ENCODE measurements around the gene RPL26.
"Not testable (repeated sequence)": the region's sequence is repeated elsewhere in the genome, so short reads cannot be mapped to it uniquely, and the experiment has no call there.

RPL26 gene

GRCh38 chr17:8382880-8383142 is 182 bp downstream of the RPL26 start:
- Histone ChIP-seq H3K4me1 (ENCODE audit: insufficient read depth, poor library complexity, severe bottlenecking) (peaks cover 23% of the 10 kb centered on the region), H3K36me3 (ENCODE audit: low read depth) (peaks cover 48% of the 10 kb centered on the region), H3K27ac (ENCODE audit: poor library complexity, severe bottlenecking) (peak overlapping the region; percentile 89), H3K9me3 (ENCODE audit: severe bottlenecking) (no peaks in the 10 kb centered on the region), H3K27me3 (ENCODE audit: insufficient read depth, poor library complexity, severe bottlenecking) (no peaks in the 10 kb centered on the region), H3K4me3 (ENCODE audit: severe bottlenecking) (peak overlapping the region; percentile 58)
- ATAC-seq (ENCODE audit: low read depth) (no peak), DNase-seq (ENCODE audit: low spot score) (no peak)
- no peak for TF ChIP-seq CTCF (IDR thresholded peaks at IDR 0.05; ENCODE audit: poor library complexity, severe bottlenecking)

- Histone ChIP-seq H3K4me3 (ENCODE audit: severe bottlenecking) (peak overlapping the region; percentile 58), H3K27ac (ENCODE audit: poor library complexity, severe bottlenecking) (peak overlapping the region; percentile 89), H3K9me3 (ENCODE audit: severe bottlenecking) (no peaks in the 10 kb centered on the region), H3K27me3 (ENCODE audit: insufficient read depth, poor library complexity, severe bottlenecking) (no peaks in the 10 kb centered on the region), H3K36me3 (ENCODE audit: low read depth) (peaks cover 54% of the 10 kb centered on the region), H3K4me1 (ENCODE audit: insufficient read depth, poor library complexity, severe bottlenecking) (peaks cover 23% of the 10 kb centered on the region)
- TF ChIP-seq CTCF (IDR thresholded peaks at IDR 0.05; ENCODE audit: poor library complexity, severe bottlenecking): no peak
- DNase-seq (ENCODE audit: low spot score): no peak
- no peak for ATAC-seq (ENCODE audit: low read depth)
Observed at GRCh38 chr17:8382052-8382879, 727 bp downstream of the RPL26 start.

DNA sequence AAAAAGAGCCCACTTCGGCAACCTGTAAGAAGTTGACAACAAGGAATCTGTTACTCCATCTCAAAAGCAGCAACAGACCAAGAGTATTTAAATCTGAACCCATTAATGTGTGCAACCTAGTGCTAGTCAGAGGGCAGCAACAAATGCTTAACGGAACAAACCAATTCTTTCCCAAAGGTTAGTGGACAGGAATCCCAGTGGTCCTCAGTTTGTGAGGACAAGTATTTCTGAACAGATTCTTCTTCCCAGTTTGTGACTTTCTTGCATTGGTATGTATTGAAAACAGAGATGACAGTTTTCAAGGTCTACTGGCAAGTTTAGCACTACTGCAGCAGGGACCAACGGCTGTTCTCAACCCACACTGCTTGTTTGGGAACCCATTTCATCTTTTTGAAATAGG is 2.9 kb downstream of the RPL26 start:
- Histone ChIP-seq H3K4me3 (ENCODE audit: severe bottlenecking) (no peak overlapping the region), H3K4me1 (ENCODE audit: insufficient read depth, poor library complexity, severe bottlenecking) (peaks cover 18% of the 10 kb centered on the region), H3K27ac (ENCODE audit: poor library complexity, severe bottlenecking) (peak overlapping the region; percentile 89), H3K27me3 (ENCODE audit: insufficient read depth, poor library complexity, severe bottlenecking) (no peaks in the 10 kb centered on the region), H3K9me3 (ENCODE audit: severe bottlenecking) (no peaks in the 10 kb centered on the region), H3K36me3 (ENCODE audit: low read depth) (peaks cover 59% of the 10 kb centered on the region)
- DNase-seq (ENCODE audit: low spot score) (no peak), ATAC-seq (ENCODE audit: low read depth) (no peak)
- TF ChIP-seq CTCF (IDR thresholded peaks at IDR 0.05; ENCODE audit: poor library complexity, severe bottlenecking): no peak

DNA sequence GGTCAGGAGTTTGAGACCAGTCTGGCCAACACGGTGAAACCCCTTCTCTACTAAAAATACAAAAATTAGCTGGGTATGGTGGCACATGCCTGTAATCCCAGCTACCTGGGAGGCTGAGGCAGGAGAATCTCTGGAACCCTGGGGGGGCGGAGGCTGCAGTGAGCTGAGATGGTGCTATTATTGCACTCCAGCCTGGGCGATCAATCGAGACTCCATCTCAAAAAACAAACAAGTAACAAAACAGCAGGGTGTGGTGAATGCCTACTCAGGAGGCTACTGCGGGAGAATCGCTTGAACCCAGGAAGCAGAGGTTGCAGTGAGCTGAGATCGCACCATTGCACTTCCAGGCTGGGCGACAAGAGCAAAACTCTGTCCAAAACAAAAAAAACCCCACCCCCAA is 4.9 kb downstream of the RPL26 start:
- peak overlapping the region; percentile 89 for H3K27ac ChIP-seq (ENCODE audit: poor library complexity, severe bottlenecking)
- H3K4me1 ChIP-seq (ENCODE audit: insufficient read depth, poor library complexity, severe bottlenecking): not testable (repeated sequence)

DNA sequence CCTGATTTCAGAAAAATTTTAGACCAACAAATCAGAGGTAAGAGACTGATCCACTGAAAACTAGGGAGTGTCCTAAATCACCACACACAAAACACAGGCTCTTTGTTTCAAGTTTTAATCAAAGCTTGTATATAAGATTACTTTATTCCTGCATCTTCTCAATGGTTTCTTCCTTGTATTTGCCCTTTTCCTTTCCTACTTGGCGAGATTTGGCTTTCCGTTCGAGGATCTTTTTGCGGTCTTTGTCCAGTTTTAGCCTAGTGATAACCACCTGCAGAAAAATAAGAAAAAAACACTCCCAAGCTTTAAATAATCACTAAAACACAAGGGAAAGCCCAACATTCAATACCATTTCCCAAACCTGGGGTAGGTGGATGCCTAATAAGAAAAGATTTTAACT is 5.6 kb downstream of the RPL26 start:
- Histone ChIP-seq H3K9me3 (ENCODE audit: severe bottlenecking) (no peaks in the 10 kb centered on the region), H3K36me3 (ENCODE audit: low read depth) (peaks cover 57% of the 10 kb centered on the region), H3K27me3 (ENCODE audit: insufficient read depth, poor library complexity, severe bottlenecking) (no peaks in the 10 kb centered on the region), H3K27ac (ENCODE audit: poor library complexity, severe bottlenecking) (peak overlapping the region; percentile 89), H3K4me1 (ENCODE audit: insufficient read depth, poor library complexity, severe bottlenecking) (peaks cover 10% of the 10 kb centered on the region), H3K4me3 (ENCODE audit: severe bottlenecking) (no peak overlapping the region)
- DNase-seq (ENCODE audit: low spot score): no peak
- ATAC-seq (ENCODE audit: low read depth): no peak
- no peak for TF ChIP-seq CTCF (IDR thresholded peaks at IDR 0.05; ENCODE audit: poor library complexity, severe bottlenecking)

More for the DNA sequence above, 4.9 kb downstream of the RPL26 start:
- H3K4me3 ChIP-seq (ENCODE audit: severe bottlenecking); DNase-seq (ENCODE audit: low spot score); H3K27me3 ChIP-seq (ENCODE audit: insufficient read depth, poor library complexity, severe bottlenecking); ATAC-seq (ENCODE audit: low read depth); H3K9me3 ChIP-seq (ENCODE audit: severe bottlenecking): not testable (repeated sequence)
- peaks cover 59% of the 10 kb centered on the region for H3K36me3 ChIP-seq (ENCODE audit: low read depth)

All from RWPE2 (cell line).